ENCODE data around the gene NELFE.

DNA sequence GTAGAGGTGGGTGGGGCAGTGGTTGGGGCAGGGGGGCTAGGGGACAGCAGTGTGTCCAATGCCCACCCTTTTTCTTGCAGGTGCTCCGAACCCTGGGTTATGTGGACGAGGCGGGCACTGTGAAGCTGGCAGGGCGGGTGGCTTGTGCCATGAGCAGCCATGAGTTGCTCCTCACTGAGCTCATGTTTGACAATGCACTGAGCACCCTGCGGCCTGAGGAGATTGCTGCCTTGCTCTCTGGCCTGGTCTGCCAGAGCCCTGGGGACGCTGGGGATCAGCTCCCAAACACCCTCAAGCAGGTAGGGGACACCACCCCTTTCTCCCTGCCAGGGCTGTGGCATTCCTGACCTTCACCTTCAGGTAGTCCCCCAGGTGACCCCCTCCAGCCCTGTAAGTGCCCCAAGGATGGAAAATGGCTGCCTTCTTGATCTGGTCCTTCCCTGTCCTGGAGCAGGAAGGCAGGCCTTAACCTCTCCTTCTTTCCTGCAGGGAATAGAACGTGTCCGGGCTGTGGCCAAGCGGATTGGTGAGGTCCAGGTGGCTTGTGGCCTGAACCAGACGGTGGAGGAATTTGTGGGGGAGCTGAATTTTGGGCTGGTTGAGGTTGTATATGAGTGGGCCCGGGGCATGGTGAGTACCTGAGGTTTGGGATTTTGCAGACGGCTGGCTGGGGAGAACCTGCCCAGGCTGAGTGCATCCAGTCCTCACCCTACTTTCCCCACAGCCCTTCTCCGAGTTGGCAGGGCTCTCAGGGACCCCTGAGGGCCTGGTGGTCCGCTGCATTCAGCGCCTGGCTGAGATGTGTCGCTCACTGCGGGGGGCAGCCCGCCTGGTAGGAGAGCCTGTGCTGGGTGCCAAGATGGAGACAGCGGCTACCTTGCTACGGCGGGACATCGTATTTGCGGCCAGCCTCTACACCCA, 10.3 kb upstream of the NELFE start:
- no peak for TF ChIP-seq EZH2 (IDR thresholded peaks at IDR 0.05; ENCODE audit: low read length, missing control alignments)
- TF ChIP-seq, protein P1, sequence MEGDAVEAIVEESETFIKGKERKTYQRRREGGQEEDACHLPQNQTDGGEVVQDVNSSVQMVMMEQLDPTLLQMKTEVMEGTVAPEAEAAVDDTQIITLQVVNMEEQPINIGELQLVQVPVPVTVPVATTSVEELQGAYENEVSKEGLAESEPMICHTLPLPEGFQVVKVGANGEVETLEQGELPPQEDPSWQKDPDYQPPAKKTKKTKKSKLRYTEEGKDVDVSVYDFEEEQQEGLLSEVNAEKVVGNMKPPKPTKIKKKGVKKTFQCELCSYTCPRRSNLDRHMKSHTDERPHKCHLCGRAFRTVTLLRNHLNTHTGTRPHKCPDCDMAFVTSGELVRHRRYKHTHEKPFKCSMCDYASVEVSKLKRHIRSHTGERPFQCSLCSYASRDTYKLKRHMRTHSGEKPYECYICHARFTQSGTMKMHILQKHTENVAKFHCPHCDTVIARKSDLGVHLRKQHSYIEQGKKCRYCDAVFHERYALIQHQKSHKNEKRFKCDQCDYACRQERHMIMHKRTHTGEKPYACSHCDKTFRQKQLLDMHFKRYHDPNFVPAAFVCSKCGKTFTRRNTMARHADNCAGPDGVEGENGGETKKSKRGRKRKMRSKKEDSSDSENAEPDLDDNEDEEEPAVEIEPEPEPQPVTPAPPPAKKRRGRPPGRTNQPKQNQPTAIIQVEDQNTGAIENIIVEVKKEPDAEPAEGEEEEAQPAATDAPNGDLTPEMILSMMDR (conservative IDR thresholded peaks at IDR 0.05 in 1 of 2, IDR thresholded peaks at IDR 0.05 in 1 of 2; ENCODE audit: low read depth in 1 of 2, low read length in 2 of 2): no peak

Measured in fibroblast of lung (primary cell).